ENCODE measurements around the gene HAPSTR1. TPM values are rescaled to one million over a fixed set of nuclear protein-coding genes. Genes with fewer than 3 reads are reported as not detected.
A peak's percentile ranks its signal among the peaks of the same experiment; 100 is the strongest.

Gene HAPSTR1
- total and polyA plus RNA-seq, 2 of the 13 experiments (the other 11 are each of a cell fraction or from before 2014, with no cell fraction given), result 25.2 to 83.2 TPM

GRCh38 chr16:9090101-9090959, 1.1 kb upstream of the HAPSTR1 start (continued):
- TF ChIP-seq ETS1 (CRISPR knock-in tag; IDR thresholded peaks at IDR 0.05) (no peak), JUND (CRISPR knock-in tag; IDR thresholded peaks at IDR 0.05) (0 out of 2 replicates have a peak, but pooled peaks have one; percentile 5), ZBTB40 (IDR thresholded peaks at IDR 0.05) (no peak), ZBTB40 (CRISPR knock-in tag; IDR thresholded peaks at IDR 0.05) (peak; percentile 67; the same call in 1 of the 2 replicates), EED (CRISPR knock-in tag; IDR thresholded peaks at IDR 0.05) (peak; percentile 48; the same call in 1 of the 2 replicates), ZNF251 (CRISPR knock-in tag; IDR thresholded peaks at IDR 0.05) (0 out of 2 replicates have a peak, but pooled peaks have one; percentile 22), ADNP (CRISPR knock-in tag; IDR thresholded peaks at IDR 0.05) (peak; percentile 14; the same call in 1 of the 2 replicates), ETV5 (CRISPR knock-in tag; IDR thresholded peaks at IDR 0.05; ENCODE audit: borderline replicate concordance) (no peak), FOXO4 (CRISPR knock-in tag; conservative IDR thresholded peaks at IDR 0.05) (0 out of 2 replicates have a peak, but pooled peaks have one; percentile 96), ZNF432 (CRISPR knock-in tag; IDR thresholded peaks at IDR 0.05; ENCODE audit: borderline replicate concordance) (0 out of 2 replicates have a peak, but pooled peaks have one; percentile 45), ZBTB42 (CRISPR knock-in tag; IDR thresholded peaks at IDR 0.05) (peak; percentile 54; the same call in 1 of the 2 replicates), BORCS8-MEF2B (CRISPR knock-in tag; IDR thresholded peaks at IDR 0.05) (0 out of 2 replicates have a peak, but pooled peaks have one; percentile 23), ZNF776 (CRISPR knock-in tag; IDR thresholded peaks at IDR 0.05) (0 out of 2 replicates have a peak, but pooled peaks have one; percentile 25), DNMT1 (CRISPR knock-in tag; IDR thresholded peaks at IDR 0.05) (peak; percentile 74; the same call in 1 of the 2 replicates), REL (CRISPR knock-in tag; conservative IDR thresholded peaks at IDR 0.05) (no peak), NRL (CRISPR knock-in tag; IDR thresholded peaks at IDR 0.05; ENCODE audit: borderline replicate concordance) (0 out of 2 replicates have a peak, but pooled peaks have one; percentile 19), RBFOX2 (IDR thresholded peaks at IDR 0.05; ENCODE audit: low read depth, low read length) (0 out of 2 replicates have a peak, but pooled peaks have one; percentile 5)
